Measurements from ENCODE around the gene PUSL1. TPM values are rescaled to one million over a fixed set of nuclear protein-coding genes. Genes with fewer than 3 reads are reported as not detected.

PUSL1 gene
- total RNA-seq, 1 donor: 29.3 TPM

- Histone ChIP-seq H3K4me2 (ENCODE audit: insufficient read depth, low read length) (no peak overlapping the region), H3K79me2 (ENCODE audit: insufficient read depth, low read length) (peaks cover 64% of the 10 kb centered on the region), H3K27me3 (ENCODE audit: insufficient read depth, low read length) (no peaks in the 10 kb centered on the region), H3K36me3 (ENCODE audit: insufficient read depth, low read length) (peaks cover 64% of the 10 kb centered on the region), H3K4me1 (ENCODE audit: insufficient read depth, low read length) (peaks cover 19% of the 10 kb centered on the region), H3K9me3 (ENCODE audit: low read depth, low read length) (no peaks in the 10 kb centered on the region), H2AFZ (ENCODE audit: low read length) (no peak overlapping the region), H3K4me3 (ENCODE audit: insufficient read depth, low read length) (no peak overlapping the region), H3K27ac (ENCODE audit: low read depth, low read length) (no peak overlapping the region), H4K20me1 (ENCODE audit: insufficient read depth, low read length) (peaks cover 38% of the 10 kb centered on the region)
- no peak for DNase-seq (ENCODE audit: insufficient read length, low spot score, missing footprints)
- TF ChIP-seq CTCF (IDR thresholded peaks at IDR 0.05; ENCODE audit: extremely low read depth, low read depth, low read length): no peak
These were observed 47.4 kb upstream of the PUSL1 start for GRCh38 chr1:1260843-1261560.

- Histone ChIP-seq H3K79me2 (ENCODE audit: insufficient read depth, low read length) (peaks cover 68% of the 10 kb centered on the region), H3K9me3 (ENCODE audit: low read depth, low read length) (no peaks in the 10 kb centered on the region), H2AFZ (ENCODE audit: low read length) (no peak overlapping the region), H3K4me2 (ENCODE audit: insufficient read depth, low read length) (no peak overlapping the region), H4K20me1 (ENCODE audit: insufficient read depth, low read length) (peaks cover 38% of the 10 kb centered on the region), H3K36me3 (ENCODE audit: insufficient read depth, low read length) (peaks cover 60% of the 10 kb centered on the region), H3K27me3 (ENCODE audit: insufficient read depth, low read length) (no peaks in the 10 kb centered on the region), H3K4me3 (ENCODE audit: insufficient read depth, low read length) (no peak overlapping the region), H3K4me1 (ENCODE audit: insufficient read depth, low read length) (peaks cover 22% of the 10 kb centered on the region), H3K27ac (ENCODE audit: low read depth, low read length) (peak overlapping the region; percentile 99)
- no peak for DNase-seq (ENCODE audit: insufficient read length, low spot score, missing footprints)
- TF ChIP-seq CTCF (IDR thresholded peaks at IDR 0.05; ENCODE audit: extremely low read depth, low read depth, low read length): no peak
These were observed 46.3 kb upstream of the PUSL1 start for GRCh38 chr1:1262071-1262470.

- TF ChIP-seq CTCF (IDR thresholded peaks at IDR 0.05; ENCODE audit: extremely low read depth, low read depth, low read length): no peak
- H3K9me3 ChIP-seq (ENCODE audit: low read depth, low read length): no peaks in the 10 kb centered on the region
- peaks cover 67% of the 10 kb centered on the region for H3K36me3 ChIP-seq (ENCODE audit: insufficient read depth, low read length)
- H3K27ac ChIP-seq (ENCODE audit: low read depth, low read length): peak overlapping the region; percentile 99
- DNase-seq (ENCODE audit: insufficient read length, low spot score, missing footprints): no peak
- H3K4me3 ChIP-seq (ENCODE audit: insufficient read depth, low read length): no peak overlapping the region
- peaks cover 22% of the 10 kb centered on the region for H3K4me1 ChIP-seq (ENCODE audit: insufficient read depth, low read length)
- H3K79me2 ChIP-seq (ENCODE audit: insufficient read depth, low read length): peaks cover 72% of the 10 kb centered on the region
- no peak overlapping the region for H2AFZ ChIP-seq (ENCODE audit: low read length)
- no peaks in the 10 kb centered on the region for H3K27me3 ChIP-seq (ENCODE audit: insufficient read depth, low read length)
- H3K4me2 ChIP-seq (ENCODE audit: insufficient read depth, low read length): no peak overlapping the region
- peaks cover 37% of the 10 kb centered on the region for H4K20me1 ChIP-seq (ENCODE audit: insufficient read depth, low read length)
These were observed 45.6 kb upstream of the PUSL1 start for GRCh38 chr1:1262758-1263157.

GRCh38 chr1:1264026-1264425, 44.4 kb upstream of the PUSL1 start:
- Histone ChIP-seq H4K20me1 (ENCODE audit: insufficient read depth, low read length) (peaks cover 30% of the 10 kb centered on the region), H3K27me3 (ENCODE audit: insufficient read depth, low read length) (no peaks in the 10 kb centered on the region), H3K4me2 (ENCODE audit: insufficient read depth, low read length) (peak overlapping the region; percentile 24), H3K27ac (ENCODE audit: low read depth, low read length) (peak overlapping the region; percentile 99), H2AFZ (ENCODE audit: low read length) (no peak overlapping the region), H3K4me3 (ENCODE audit: insufficient read depth, low read length) (no peak overlapping the region), H3K9me3 (ENCODE audit: low read depth, low read length) (no peaks in the 10 kb centered on the region), H3K4me1 (ENCODE audit: insufficient read depth, low read length) (peaks cover 22% of the 10 kb centered on the region), H3K36me3 (ENCODE audit: insufficient read depth, low read length) (peaks cover 73% of the 10 kb centered on the region), H3K79me2 (ENCODE audit: insufficient read depth, low read length) (peaks cover 75% of the 10 kb centered on the region)
- DNase-seq (ENCODE audit: insufficient read length, low spot score, missing footprints): no peak
- no peak for TF ChIP-seq CTCF (IDR thresholded peaks at IDR 0.05; ENCODE audit: extremely low read depth, low read depth, low read length)
